B cell (primary cell): ENCODE data around the gene PRKACA. TPM values are rescaled to one million over a fixed set of nuclear protein-coding genes. Genes with fewer than 3 reads are reported as not detected.

Experiments
- ATAC-seq: fragments of 200-7000 bp; cut with Tn5 transposase; one replicate; pipeline ENCODE4 v1.10.0; 2021; ENCODE audit warnings: low read depth, mild to moderate bottlenecking, moderate number of reproducible peaks, moderate library complexity
- CTCF ChIA-PET: fragments of 350-600 bp; sonication (Branson Sonifier 250); formaldehyde crosslinking; loops from one replicate; lab custom pipeline; 2021; ENCODE audit warnings: antibody characterized with exemption, inconsistent platforms; lab: Charles Lee
- POLR2A ChIA-PET: fragments of 350-600 bp; sonication (Branson Sonifier 250); formaldehyde crosslinking; loops from one replicate; lab custom pipeline; 2021; ENCODE audit warnings: antibody characterized with exemption; lab: Charles Lee
- DNase-seq: peaks from one replicate; pipeline ENCODE4 v3.0.0; 2013
- H2AFZ ChIP-seq: 2 replicates; pipeline ENCODE4 v1.6.1; 2012; ENCODE audit warnings: mild to moderate bottlenecking, low read depth, low read length; ENCODE audit not compliant: insufficient read depth, poor library complexity, severe bottlenecking
- H3K27ac ChIP-seq, 2 donors: 1 replicate in 1 of 2; 2 replicates in 1 of 2; pipeline ENCODE4 v1.5.1; 2012 to 2013; ENCODE audit warnings: low read length in 2 of 2, mild to moderate bottlenecking in 2 of 2, moderate library complexity in 1 of 2
- H3K27me3 ChIP-seq, 4 experiments: fragments of 200-600 bp in 1 of 4; sonication (generic) in 1 of 4; replicated peaks in 1 of 4; 1 replicate in 2 of 4; 2 replicates in 2 of 4; pipeline versions ENCODE4 v1.6.1 to v1.7.0; 2013 to 2016; ENCODE audit warnings: low read length in 3 of 4, mild to moderate bottlenecking in 2 of 4, mixed read lengths in 1 of 4, moderate library complexity in 1 of 4; ENCODE audit not compliant: insufficient read depth in 4 of 4, control insufficient read depth in 3 of 4; ENCODE audit errors: control extremely low read depth in 1 of 4
- H3K36me3 ChIP-seq, 2 experiments: replicated peaks in 1 of 2; 1 replicate in 1 of 2; 2 replicates in 1 of 2; pipeline versions ENCODE4 v1.6.1 to v1.7.1; 2013; ENCODE audit warnings: low read length in 1 of 2; ENCODE audit not compliant: insufficient read depth in 2 of 2, control insufficient read depth in 1 of 2; ENCODE audit errors: control extremely low read depth in 1 of 2, extremely low read depth in 1 of 2
- H3K4me1 ChIP-seq, 2 donors: fragments of 200-600 bp in 1 of 2; sonication (generic) in 1 of 2; 1 replicate in 1 of 2; 2 replicates in 1 of 2; pipeline versions ENCODE4 v1.5.1 to v1.6.1; 2013 to 2017; ENCODE audit warnings: low read length in 2 of 2; ENCODE audit not compliant: control insufficient read depth in 2 of 2, insufficient read depth in 2 of 2
- H3K4me2 ChIP-seq: replicated peaks from 2 replicates; pipeline ENCODE3; 2012; ENCODE audit warnings: mild to moderate bottlenecking, low read depth, low read length; ENCODE audit not compliant: poor library complexity, severe bottlenecking
- H3K4me3 ChIP-seq, 5 experiments: fragments of 200-600 bp in 1 of 5; sonication (generic) in 1 of 5; 1 replicate in 3 of 5; 2 replicates in 2 of 5; pipeline versions ENCODE4 v1.5.1 to v1.7.0; 2011 to 2016; ENCODE audit warnings: low read length in 4 of 5, mild to moderate bottlenecking in 4 of 5, low read depth in 2 of 5, control low read depth in 1 of 5, moderate library complexity in 1 of 5; ENCODE audit not compliant: insufficient read depth in 1 of 5; ENCODE audit errors: control extremely low read depth in 1 of 5, extremely low read depth in 1 of 5
- H3K79me2 ChIP-seq: fragments of 200-600 bp; sonication (generic); one replicate; pipeline ENCODE4 v1.6.0; 2016; ENCODE audit warnings: low read length; ENCODE audit not compliant: control insufficient read depth, insufficient read depth
- H3K9ac ChIP-seq: fragments of 200-600 bp; sonication (generic); 2 replicates; pipeline ENCODE4 v1.6.1; 2017; ENCODE audit warnings: mild to moderate bottlenecking, low read length, moderate library complexity
- H3K9me3 ChIP-seq, 3 donors: one replicate each; pipeline versions ENCODE4 v1.6.1 to v1.7.1; 2013; ENCODE audit warnings: low read length in 2 of 3; ENCODE audit not compliant: control insufficient read depth in 2 of 3, insufficient read depth in 1 of 3; ENCODE audit errors: control extremely low read depth in 1 of 3
- H4K20me1 ChIP-seq: 2 replicates; pipeline ENCODE4 v1.6.0; 2012; ENCODE audit warnings: mild to moderate bottlenecking, low read length; ENCODE audit not compliant: insufficient read depth, control insufficient read depth, poor library complexity, severe bottlenecking
- H3K27ac Mint-ChIP-seq: one replicate; pipeline ENCODE4 v1.8.0; 2021; ENCODE audit warnings: mixed read lengths
- H3K27me3 Mint-ChIP-seq: one replicate; pipeline ENCODE4 v1.8.0; 2021; ENCODE audit warnings: mixed read lengths
- H3K4me1 Mint-ChIP-seq: one replicate; pipeline ENCODE4 v1.8.0; 2021; ENCODE audit warnings: mixed read lengths
- H3K4me3 Mint-ChIP-seq: one replicate; pipeline ENCODE4 v1.8.0; 2021; ENCODE audit warnings: mixed read lengths
- H3K9me3 Mint-ChIP-seq: one replicate; pipeline ENCODE4 v1.8.0; 2022; ENCODE audit warnings: mixed read lengths; ENCODE audit not compliant: insufficient read depth
- EZH2 ChIP-seq: IDR thresholded peaks from 2 replicates; pipeline ENCODE4 v1.6.1; 2012; ENCODE audit warnings: borderline replicate concordance, low read depth, mild to moderate bottlenecking, moderate library complexity, low read length; ENCODE audit not compliant: insufficient read depth, poor library complexity, severe bottlenecking
- WGBS: methylation state at CpG from one replicate; pipeline ENCODE4 v1.1.5; 2013; ENCODE audit warnings: missing lambda C conversion rate; ENCODE audit not compliant: insufficient coverage; 5-methylcytosine and 5-hydroxymethylcytosine counted together
- intact Hi-C: fragments of 100-400 bp; cut with micrococcal nuclease; formaldehyde crosslinking; loops from one replicate; pipeline ENCODE4 v1.10.0; 2022
- polyA plus RNA-seq: library from polyadenylated mRNA; depleted of rRNA; stranded (reverse); fragments of >200 nt; gene quantifications from 2 replicates; pipeline ENCODE4 v1.2.3, GENCODE V29; 2012
- total RNA-seq, 2 donors: library from RNA; stranded (reverse); fragments of 120-200 nt in 1 of 2; gene quantifications; 1 replicate in 1 of 2; 2 replicates in 1 of 2; pipeline versions ENCODE4 v1.2.3 to v1.2.4, GENCODE V29; 2013 to 2022
- TF ChIP-seq, protein P1 (sequence below): fragments of 200-600 bp; IDR thresholded peaks from one replicate; pipeline ENCODE4 v1.8.0; 2022; ENCODE audit warnings: antibody characterized with exemption, mild to moderate bottlenecking

PRKACA gene
- total and polyA plus RNA-seq, 2 donors (not counting 1 experiment from before 2014, with no cell fraction given) = 36.8 to 43.0 TPM

DNA sequence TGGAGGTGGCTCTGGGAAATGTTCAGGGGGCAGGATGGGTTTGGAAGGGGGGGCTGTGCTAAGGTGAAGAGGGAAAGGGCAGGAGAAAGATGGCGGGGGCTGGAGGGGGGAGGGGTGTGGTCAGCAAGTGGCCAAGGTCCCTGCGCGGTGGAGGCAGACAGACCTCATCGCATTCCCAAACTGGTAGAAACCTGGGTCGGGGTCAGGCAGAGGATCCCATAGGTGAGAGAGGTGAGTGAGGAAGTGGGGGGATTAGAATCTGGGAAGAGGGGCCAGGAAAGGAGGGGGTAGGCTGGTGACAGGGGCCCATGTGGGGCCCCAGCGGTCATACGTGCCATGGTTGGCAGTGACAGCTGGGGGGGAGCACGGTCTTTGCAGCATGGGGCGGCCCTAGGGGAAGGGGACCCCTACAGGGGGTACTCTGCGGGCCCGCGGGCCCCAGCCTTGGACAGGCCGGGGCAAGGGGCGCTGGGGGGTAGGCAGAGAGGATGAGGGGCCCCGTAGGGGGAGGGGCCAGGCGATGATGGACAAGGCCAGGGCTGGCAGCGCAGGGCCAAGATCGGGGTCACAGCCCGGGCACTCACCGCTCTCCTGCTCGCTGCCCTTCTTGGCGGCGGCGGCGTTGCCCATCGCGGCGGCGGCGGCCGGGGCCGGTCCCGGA is 514 bp downstream of the PRKACA start:
- Mint-ChIP-seq H3K27me3 (no peaks in the 10 kb centered on the region), H3K4me3 (peak overlapping the region; percentile 92), H3K4me1 (peaks cover 39% of the 10 kb centered on the region), H3K9me3 (no peaks in the 10 kb centered on the region), H3K27ac (peak overlapping the region; percentile 74)
- TF ChIP-seq EZH2 = no peak
- Histone ChIP-seq H3K9me3 (no peaks in the 10 kb centered on the region), H3K4me3 (peak overlapping the region; percentile 54 to 74 (median 66)), H3K27ac (peak overlapping the region in 1 of 2 donors; percentile 52), H3K9ac (peak overlapping the region; percentile 76), H3K4me1 (peaks cover 36 to 38% of the 10 kb centered on the region in 2 donors), H3K27me3 (no peaks in the 10 kb centered on the region), H4K20me1 (peaks cover 45% of the 10 kb centered on the region), H3K4me2 (peak overlapping the region; percentile 96), H2AFZ (peak overlapping the region; percentile 65), H3K36me3 (peaks cover 0 to 2% of the 10 kb centered on the region in 2 experiments), H3K79me2 (peaks cover 45% of the 10 kb centered on the region)
- CTCF ChIA-PET = interaction anchor here (0.6 to 2.6 kb wide), 3 partner anchors 20 to 297 kb away, joined by 3 to 12 read pairs (median 6); partner anchors contain the start of gene ASF1B
- ATAC-seq (no peak), DNase-seq (peak; percentile 51)
- POLR2A ChIA-PET = interaction anchor here (0.6 to 1.7 kb wide), 5 partner anchors 20 to 298 kb away, joined by 3 to 6 read pairs (median 5); partner anchors contain the start of gene ASF1B
- 1% methylated on average over 33 of the region's 33 CpGs for WGBS
- intact Hi-C loops = loop anchor here (1.0 kb wide), 5 partner anchors 19 to 237 kb away; partner anchors contain the start of genes ASF1B and DCAF15

DNA sequence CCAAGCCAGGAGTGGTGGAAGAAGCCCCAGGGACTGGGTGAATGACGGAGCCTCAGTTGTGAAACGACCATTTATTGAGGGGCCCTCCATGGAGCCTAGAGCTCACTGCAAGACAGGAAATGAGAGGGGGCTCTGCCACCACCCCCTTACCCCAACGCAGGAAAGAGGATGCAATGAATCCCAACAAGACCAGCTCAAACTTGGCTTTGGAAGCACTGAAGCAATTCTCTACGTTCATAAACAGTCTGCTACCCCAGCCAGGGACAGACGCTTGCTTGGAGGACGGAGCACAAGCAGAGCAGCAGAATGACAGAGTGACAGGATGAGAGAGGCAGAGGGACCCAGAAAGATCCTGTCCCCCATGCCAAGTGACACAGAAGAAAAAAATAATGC is 1.0 kb downstream of the PRKACA start:
- peaks cover 50% of the 10 kb centered on the region for H4K20me1 ChIP-seq
- peaks cover 36 to 38% of the 10 kb centered on the region in 2 donors for H3K4me1 ChIP-seq
- WGBS = 28% methylated on average over 4 of the region's 6 CpGs
- peaks cover 49% of the 10 kb centered on the region for H3K79me2 ChIP-seq
- Mint-ChIP-seq H3K4me3 (peak overlapping the region; percentile 92), H3K4me1 (peaks cover 39% of the 10 kb centered on the region), H3K9me3 (no peaks in the 10 kb centered on the region), H3K27me3 (no peaks in the 10 kb centered on the region), H3K27ac (peak overlapping the region; percentile 74)
- H3K9me3 ChIP-seq = no peaks in the 10 kb centered on the region
- peak overlapping the region in 4 of 5 experiments; percentile 54 to 74 (median 68) for H3K4me3 ChIP-seq
- intact Hi-C loops = no loop called here
- ATAC-seq (no peak), DNase-seq (no peak)
- peak overlapping the region; percentile 96 for H3K4me2 ChIP-seq
- H3K9ac ChIP-seq = peak overlapping the region; percentile 76
- TF ChIP-seq, protein P1, sequence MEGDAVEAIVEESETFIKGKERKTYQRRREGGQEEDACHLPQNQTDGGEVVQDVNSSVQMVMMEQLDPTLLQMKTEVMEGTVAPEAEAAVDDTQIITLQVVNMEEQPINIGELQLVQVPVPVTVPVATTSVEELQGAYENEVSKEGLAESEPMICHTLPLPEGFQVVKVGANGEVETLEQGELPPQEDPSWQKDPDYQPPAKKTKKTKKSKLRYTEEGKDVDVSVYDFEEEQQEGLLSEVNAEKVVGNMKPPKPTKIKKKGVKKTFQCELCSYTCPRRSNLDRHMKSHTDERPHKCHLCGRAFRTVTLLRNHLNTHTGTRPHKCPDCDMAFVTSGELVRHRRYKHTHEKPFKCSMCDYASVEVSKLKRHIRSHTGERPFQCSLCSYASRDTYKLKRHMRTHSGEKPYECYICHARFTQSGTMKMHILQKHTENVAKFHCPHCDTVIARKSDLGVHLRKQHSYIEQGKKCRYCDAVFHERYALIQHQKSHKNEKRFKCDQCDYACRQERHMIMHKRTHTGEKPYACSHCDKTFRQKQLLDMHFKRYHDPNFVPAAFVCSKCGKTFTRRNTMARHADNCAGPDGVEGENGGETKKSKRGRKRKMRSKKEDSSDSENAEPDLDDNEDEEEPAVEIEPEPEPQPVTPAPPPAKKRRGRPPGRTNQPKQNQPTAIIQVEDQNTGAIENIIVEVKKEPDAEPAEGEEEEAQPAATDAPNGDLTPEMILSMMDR = no peak
- no peak for TF ChIP-seq EZH2
- no peaks in the 10 kb centered on the region for H3K27me3 ChIP-seq
- peaks cover 0 to 2% of the 10 kb centered on the region in 2 experiments for H3K36me3 ChIP-seq
- H2AFZ ChIP-seq = peak overlapping the region; percentile 65
- ChIA-PET CTCF (interaction anchor here (1.4 to 3.0 kb wide), 4 partner anchors 20 to 236 kb away, joined by 3 to 14 read pairs (median 8); partner anchors contain the start of genes ASF1B and MISP3), POLR2A (interaction anchor here (0.6 to 1.7 kb wide), 2 partner anchors 25 to 273 kb away, joined by 4 to 5 read pairs; no protein-coding TSS in a partner anchor)
- no peak overlapping the region for H3K27ac ChIP-seq
